Measurements from ENCODE around the gene RAD51C. TPM values are rescaled to one million over a fixed set of nuclear protein-coding genes. Genes with fewer than 3 reads are reported as not detected.

RAD51C gene
- total and polyA plus RNA-seq, 2 experiments from 2014 or later, result 19.2 to 41.6 TPM

- TF ChIP-seq EZH2 (IDR thresholded peaks at IDR 0.05; ENCODE audit: borderline replicate concordance) (no peak), CTCF (IDR thresholded peaks at IDR 0.05; ENCODE audit: poor library complexity) (no peak), EZH2phosphoT487 (IDR thresholded peaks at IDR 0.05; ENCODE audit: low read depth, severe bottlenecking, unreplicated experiment) (no peak)
- WGBS (ENCODE audit: low lambda C conversion rate, missing lambda C conversion rate), result 87% methylated on average over 2 of the region's 2 CpGs
These were observed 60.6 kb downstream of the RAD51C start for GRCh38 chr17:58753026-58753425.

GRCh38 chr17:58755269-58755576 is 62.8 kb downstream of the RAD51C start:
- no peak for DNase-seq (ENCODE audit: low spot score)
- Histone ChIP-seq H3K4me3 (peak overlapping the region; percentile 79), H3K9me2 (replicated peaks; ENCODE audit: insufficient read depth) (no peaks in the 10 kb centered on the region), H3K79me2 (no peaks in the 10 kb centered on the region), H3K36me3 (replicated peaks; ENCODE audit: insufficient read depth, low read depth) (no peaks in the 10 kb centered on the region), H3K9me3 (ENCODE audit: low read depth) (no peaks in the 10 kb centered on the region), H3K4me1 (ENCODE audit: insufficient read depth) (peaks cover 5% of the 10 kb centered on the region), H3K27ac (no peak overlapping the region), H4K20me1 (ENCODE audit: insufficient read depth, poor library complexity, severe bottlenecking) (no peaks in the 10 kb centered on the region), H3K4me2 (peak overlapping the region; percentile 99), H3K27me3 (peaks cover 60% of the 10 kb centered on the region), H2AFZ (peak overlapping the region; percentile 94)
- 37% methylated on average over 2 of the region's 2 CpGs for WGBS (ENCODE audit: low lambda C conversion rate, missing lambda C conversion rate)
- no peak for TF ChIP-seq EZH2phosphoT487 (IDR thresholded peaks at IDR 0.05; ENCODE audit: low read depth, severe bottlenecking, unreplicated experiment)
- no peak for TF ChIP-seq EZH2 (IDR thresholded peaks at IDR 0.05; ENCODE audit: borderline replicate concordance)
- TF ChIP-seq CTCF (IDR thresholded peaks at IDR 0.05; ENCODE audit: poor library complexity), result no peak

More at GRCh38 chr17:58753026-58753425, 60.6 kb downstream of the RAD51C start:
- Histone ChIP-seq H2AFZ (no peak overlapping the region), H3K36me3 (replicated peaks; ENCODE audit: insufficient read depth, low read depth) (no peaks in the 10 kb centered on the region), H3K4me1 (ENCODE audit: insufficient read depth) (peaks cover 5% of the 10 kb centered on the region), H3K9me3 (ENCODE audit: low read depth) (no peaks in the 10 kb centered on the region), H3K27me3 (peaks cover 39% of the 10 kb centered on the region), H3K4me3 (no peak overlapping the region), H4K20me1 (ENCODE audit: insufficient read depth, poor library complexity, severe bottlenecking) (no peaks in the 10 kb centered on the region), H3K4me2 (no peak overlapping the region), H3K79me2 (no peaks in the 10 kb centered on the region), H3K9me2 (replicated peaks; ENCODE audit: insufficient read depth) (no peaks in the 10 kb centered on the region), H3K27ac (no peak overlapping the region)
- no peak for DNase-seq (ENCODE audit: low spot score)

- DNase-seq (ENCODE audit: low spot score), result peak; percentile 76
- Histone ChIP-seq H3K9me3 (ENCODE audit: low read depth) (no peaks in the 10 kb centered on the region), H3K4me1 (ENCODE audit: insufficient read depth) (peaks cover 5% of the 10 kb centered on the region), H3K27me3 (peaks cover 65% of the 10 kb centered on the region), H3K36me3 (replicated peaks; ENCODE audit: insufficient read depth, low read depth) (no peaks in the 10 kb centered on the region), H3K79me2 (no peaks in the 10 kb centered on the region), H3K4me3 (peak within 1 kb of the TSS; percentile 79), H4K20me1 (ENCODE audit: insufficient read depth, poor library complexity, severe bottlenecking) (no peaks in the 10 kb centered on the region), H3K27ac (no peak within 1 kb of the TSS), H2AFZ (peak within 1 kb of the TSS; percentile 94), H3K9me2 (replicated peaks; ENCODE audit: insufficient read depth) (no peaks in the 10 kb centered on the region), H3K4me2 (peak within 1 kb of the TSS; percentile 99)
- WGBS (ENCODE audit: low lambda C conversion rate, missing lambda C conversion rate), result 1% methylated on average over 71 of the region's 71 CpGs
- TF ChIP-seq CTCF (IDR thresholded peaks at IDR 0.05; ENCODE audit: poor library complexity), result no peak
These were observed 63.3 kb downstream of the RAD51C start, which contains the start of gene PPM1E for GRCh38 chr17:58755577-58756245. Gene PPM1E (plus strand): TSS chr17:58755854.

All from hepatocyte (in vitro differentiated cells).